IPS-15b (cell line): ENCODE measurements around the gene SV2C.
"Not testable (repeated sequence)": the region's sequence is repeated elsewhere in the genome, so short reads cannot be mapped to it uniquely, and the experiment has no call there.

Experiments
- H3K27me3 ChIP-seq: one replicate; pipeline ENCODE4 v1.6.1; 2013; ENCODE audit warnings: low read length; ENCODE audit not compliant: control insufficient read depth, insufficient read depth
- H3K36me3 ChIP-seq: one replicate; pipeline ENCODE4 v1.6.1; 2013; ENCODE audit warnings: low read length; ENCODE audit not compliant: control insufficient read depth, insufficient read depth
- H3K4me1 ChIP-seq: one replicate; pipeline ENCODE4 v1.6.1; 2013; ENCODE audit warnings: mild to moderate bottlenecking, low read length; ENCODE audit not compliant: control insufficient read depth, insufficient read depth
- H3K4me3 ChIP-seq: one replicate; pipeline ENCODE4 v1.5.1; 2013; ENCODE audit warnings: low read depth, low read length
- H3K9ac ChIP-seq: one replicate; pipeline ENCODE4 v1.6.1; 2013; ENCODE audit warnings: low read depth, mild to moderate bottlenecking, low read length
- H3K9me3 ChIP-seq: one replicate; pipeline ENCODE4 v1.6.1; 2013; ENCODE audit warnings: mild to moderate bottlenecking, low read length; ENCODE audit not compliant: control insufficient read depth, insufficient read depth

Gene SV2C

DNA sequence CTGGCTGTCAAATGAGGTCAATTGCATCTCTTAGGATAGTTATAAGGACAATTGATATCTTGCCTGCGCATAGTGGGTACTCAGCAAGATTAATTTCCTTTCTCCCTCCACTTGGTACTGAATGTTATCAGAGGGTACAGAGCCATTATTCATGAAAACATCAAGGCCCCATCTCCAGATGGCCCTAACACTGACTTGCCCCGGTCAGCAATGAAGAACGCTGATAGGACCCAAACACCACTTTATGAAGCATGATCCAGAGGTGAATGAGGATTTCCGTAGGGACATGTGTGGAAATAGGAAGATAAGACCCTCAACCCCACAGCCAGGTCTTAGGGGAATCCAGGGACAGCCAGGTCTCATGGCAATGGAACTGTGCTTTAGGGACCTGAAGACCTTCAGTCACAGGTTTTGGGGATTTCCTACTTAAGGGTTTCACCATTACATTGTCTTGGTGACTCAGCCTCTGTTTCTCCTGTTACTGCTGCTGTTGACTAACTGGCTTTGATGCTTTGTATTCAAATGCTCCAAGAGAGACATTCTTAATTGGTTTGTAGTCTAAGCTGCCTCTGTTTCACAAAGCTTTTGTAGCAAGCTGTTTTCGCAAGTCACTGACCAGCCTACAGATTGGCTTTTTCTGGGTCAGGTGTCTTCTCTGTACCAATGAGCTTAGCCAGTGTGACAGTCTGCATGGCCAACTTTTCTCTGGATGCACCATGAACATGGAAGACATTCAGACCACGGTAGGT lies 284.6 kb downstream of the SV2C start:
- Histone ChIP-seq H3K9me3 (no peaks in the 10 kb centered on the region), H3K27me3 (no peaks in the 10 kb centered on the region), H3K36me3 (no peaks in the 10 kb centered on the region), H3K4me3 (no peak overlapping the region), H3K9ac (no peak overlapping the region), H3K4me1 (peaks cover 8% of the 10 kb centered on the region)

DNA sequence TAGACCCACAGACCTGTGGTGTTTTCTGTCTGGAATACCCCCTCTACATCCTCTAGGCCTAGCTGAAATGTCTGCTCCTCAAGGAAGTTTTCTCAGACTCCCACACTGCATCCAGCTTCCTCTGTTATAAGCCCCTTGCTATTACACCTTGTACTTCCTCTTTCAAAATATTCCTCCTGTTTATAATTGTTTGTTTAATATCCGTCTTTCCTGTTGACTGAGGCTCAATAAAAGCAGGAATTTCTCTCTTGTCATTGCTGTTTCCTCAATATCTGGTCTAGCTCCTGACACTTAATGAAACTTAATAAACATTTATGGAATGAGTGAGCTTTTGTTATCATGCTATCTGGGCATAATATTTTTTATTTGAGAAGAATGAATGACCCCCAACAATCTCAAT lies 285.8 kb downstream of the SV2C start:
- no peaks in the 10 kb centered on the region for H3K36me3 ChIP-seq
- no peak overlapping the region for H3K4me3 ChIP-seq
- no peaks in the 10 kb centered on the region for H3K27me3 ChIP-seq
- no peaks in the 10 kb centered on the region for H3K9me3 ChIP-seq
- H3K4me1 ChIP-seq: peaks cover 8% of the 10 kb centered on the region
- H3K9ac ChIP-seq: no peak overlapping the region

DNA sequence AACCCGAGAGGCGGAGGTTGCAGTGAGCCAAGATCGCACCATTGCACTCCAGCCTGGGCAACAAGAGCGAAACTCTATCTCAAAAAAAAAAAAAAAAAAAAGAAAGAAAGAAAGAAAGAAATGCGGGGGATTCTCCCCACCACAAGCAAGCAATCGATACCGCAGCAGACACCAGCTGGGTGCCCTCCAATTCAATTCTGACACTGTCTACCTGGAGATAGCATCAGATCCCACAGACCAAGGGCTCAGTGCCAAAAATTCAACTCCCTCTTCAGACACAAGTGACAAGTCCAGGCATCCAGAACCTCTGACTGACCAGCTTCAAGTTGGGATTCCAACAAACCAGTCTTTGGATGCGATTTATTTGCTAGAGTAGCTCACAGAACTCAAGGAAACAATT lies 286.5 kb downstream of the SV2C start:
- H3K9ac ChIP-seq, H3K9me3 ChIP-seq, H3K4me1 ChIP-seq, H3K4me3 ChIP-seq, H3K36me3 ChIP-seq, H3K27me3 ChIP-seq: not testable (repeated sequence)

DNA sequence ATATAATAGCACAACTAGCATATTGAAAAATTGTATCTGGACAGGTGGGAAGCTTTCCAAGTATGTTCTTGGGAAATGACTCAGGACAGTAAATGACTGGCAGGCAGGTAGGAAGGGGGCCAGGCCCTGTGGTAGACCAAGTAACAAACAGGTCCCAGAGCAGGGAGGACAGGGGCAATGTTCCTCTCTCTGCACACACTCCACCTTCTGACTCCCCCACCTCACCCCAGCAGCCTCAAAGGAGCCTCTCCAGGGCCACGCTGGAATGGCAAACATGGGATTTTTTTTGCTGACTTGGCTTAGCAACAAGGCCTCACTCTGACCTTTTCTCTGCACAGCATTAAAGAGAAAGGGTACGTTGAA lies 288.8 kb downstream of the SV2C start:
- Histone ChIP-seq H3K27me3 (no peaks in the 10 kb centered on the region), H3K9ac (no peak overlapping the region), H3K4me1 (peaks cover 8% of the 10 kb centered on the region), H3K9me3 (no peaks in the 10 kb centered on the region), H3K36me3 (no peaks in the 10 kb centered on the region), H3K4me3 (no peak overlapping the region)

DNA sequence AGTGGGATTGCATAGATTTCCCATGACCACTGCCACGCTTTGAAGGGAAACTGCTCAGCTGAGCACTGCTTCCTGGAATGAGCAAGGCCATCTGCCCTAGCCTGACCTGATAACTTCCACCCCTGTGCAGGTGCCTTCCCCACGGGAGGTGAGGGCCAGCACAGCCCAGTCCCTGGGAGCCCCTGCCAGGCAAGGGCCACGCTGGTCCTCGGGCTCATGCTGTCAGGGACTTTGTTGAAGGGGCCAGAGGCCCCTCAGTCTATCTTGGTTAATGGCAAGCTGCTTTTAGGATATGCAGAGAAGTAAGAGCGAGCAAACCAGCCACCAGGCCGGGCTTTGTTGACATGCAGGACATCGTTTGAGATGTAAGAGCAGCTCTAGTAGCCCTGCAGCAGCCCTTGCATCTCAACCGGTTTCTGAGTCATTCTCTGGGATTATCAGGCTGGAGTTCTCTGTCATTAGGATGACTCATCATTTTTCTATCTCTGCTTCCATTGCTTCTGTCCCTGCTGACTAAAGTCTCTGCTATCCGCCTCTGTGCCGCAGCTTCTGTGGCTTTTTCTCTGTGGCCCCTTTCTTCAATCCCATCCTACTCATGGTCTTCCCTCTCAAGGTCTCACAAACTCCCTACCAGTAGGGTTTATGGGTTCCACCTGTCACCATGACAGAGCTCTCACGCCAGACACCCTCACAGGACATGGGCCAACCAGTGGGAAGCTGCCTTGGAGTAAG lies 289.3 kb downstream of the SV2C start:
- Histone ChIP-seq H3K9me3 (no peaks in the 10 kb centered on the region), H3K36me3 (no peaks in the 10 kb centered on the region), H3K9ac (no peak overlapping the region), H3K4me1 (peaks cover 8% of the 10 kb centered on the region), H3K27me3 (no peaks in the 10 kb centered on the region), H3K4me3 (no peak overlapping the region)

DNA sequence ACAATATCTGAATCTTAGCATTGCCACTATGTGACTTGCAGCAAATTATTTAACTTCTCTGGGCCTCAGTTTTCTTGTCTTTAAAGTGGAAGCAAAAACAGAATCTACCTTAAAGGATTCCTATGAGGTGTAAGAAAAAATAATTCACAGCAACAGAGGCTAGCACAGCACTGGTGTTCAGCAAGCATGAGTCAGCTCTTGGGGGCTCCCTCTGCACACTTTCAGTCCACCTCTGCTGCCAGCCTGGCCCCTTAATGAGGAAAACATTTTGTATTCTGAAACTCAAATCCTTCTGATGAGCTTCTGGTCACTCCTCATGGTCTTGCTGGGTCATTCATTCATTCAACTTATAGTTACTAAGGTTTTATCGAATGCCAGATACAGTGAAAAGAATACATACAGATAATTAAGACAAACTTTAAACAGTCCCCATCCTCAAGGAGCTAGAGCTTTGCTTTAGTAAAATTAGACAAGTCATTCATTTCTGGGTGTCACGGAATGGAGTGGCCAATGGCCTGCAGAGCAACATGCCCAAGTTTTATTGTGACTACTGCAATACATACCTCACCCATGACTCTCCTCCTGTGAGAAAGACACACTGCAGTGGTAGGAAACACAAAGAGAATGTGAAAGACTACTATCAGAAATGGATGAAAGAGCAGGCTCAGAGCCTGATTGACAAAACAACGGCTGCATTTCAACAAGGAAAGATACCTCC lies 293.1 kb downstream of the SV2C start:
- peaks cover 6% of the 10 kb centered on the region for H3K4me1 ChIP-seq
- H3K27me3 ChIP-seq: no peaks in the 10 kb centered on the region
- no peaks in the 10 kb centered on the region for H3K9me3 ChIP-seq
- no peak overlapping the region for H3K4me3 ChIP-seq
- H3K36me3 ChIP-seq: no peaks in the 10 kb centered on the region
- H3K9ac ChIP-seq: no peak overlapping the region

DNA sequence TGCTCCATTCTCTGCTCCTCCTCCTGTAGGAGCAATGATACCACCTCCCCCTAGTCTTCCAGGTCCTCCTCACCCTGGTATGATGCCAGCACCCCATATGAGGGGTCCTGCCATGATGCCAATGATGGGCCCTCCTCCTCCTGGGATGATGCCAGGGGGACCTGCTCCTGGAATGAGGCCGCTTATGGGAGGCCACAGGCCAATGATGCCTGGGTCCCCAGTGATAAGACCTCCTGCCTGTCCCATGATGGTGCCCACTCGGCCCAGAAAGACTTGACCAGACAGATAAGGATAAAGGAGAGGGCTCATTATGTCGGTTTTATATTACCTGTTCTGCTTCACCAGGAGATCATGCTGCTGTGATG lies 293.7 kb downstream of the SV2C start:
- Histone ChIP-seq H3K9me3 (no peaks in the 10 kb centered on the region), H3K27me3 (no peaks in the 10 kb centered on the region), H3K36me3 (no peaks in the 10 kb centered on the region), H3K9ac (no peak overlapping the region), H3K4me1 (peaks cover 6% of the 10 kb centered on the region), H3K4me3 (no peak overlapping the region)

DNA sequence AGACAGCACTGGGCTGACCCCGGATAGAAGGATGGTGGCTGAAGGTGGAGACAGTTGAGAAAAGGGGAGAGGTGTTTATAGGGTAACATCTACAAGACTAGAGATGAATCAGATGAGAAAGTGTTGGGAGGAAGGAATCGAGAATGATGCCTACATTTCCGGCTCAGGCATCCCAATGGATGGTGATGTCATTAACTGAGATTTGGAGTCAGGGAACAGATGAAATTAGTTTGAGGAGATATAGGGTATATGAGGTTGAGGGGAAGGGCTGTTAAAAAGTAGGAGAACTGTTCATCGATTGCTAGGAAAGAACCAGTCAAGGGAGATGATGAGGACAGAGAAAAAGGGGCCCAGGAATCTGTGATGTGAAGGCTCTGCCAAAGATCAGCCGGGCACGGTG lies 295.2 kb downstream of the SV2C start:
- Histone ChIP-seq H3K4me3 (no peak overlapping the region), H3K27me3 (no peaks in the 10 kb centered on the region), H3K4me1 (no peaks in the 10 kb centered on the region), H3K9ac (no peak overlapping the region), H3K36me3 (no peaks in the 10 kb centered on the region), H3K9me3 (no peaks in the 10 kb centered on the region)

DNA sequence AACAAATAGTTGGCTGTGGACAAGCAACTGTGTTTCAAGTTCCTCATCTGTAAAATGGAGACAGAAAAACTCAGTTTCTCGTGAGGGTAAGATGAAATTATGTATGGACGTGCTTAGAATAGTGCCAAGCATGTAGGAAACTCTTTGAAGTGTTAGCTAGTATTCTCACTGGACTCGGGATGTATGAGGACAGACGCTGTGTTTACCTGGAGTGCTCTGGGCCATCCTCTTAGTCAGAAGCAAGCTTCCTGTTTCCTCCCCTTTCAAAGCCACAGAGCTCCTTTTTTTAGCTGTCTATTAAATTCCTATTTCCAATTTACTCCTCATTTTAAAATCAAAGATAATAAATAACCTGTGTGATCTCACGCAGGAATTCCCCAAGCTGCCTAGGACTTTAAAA lies 296.1 kb downstream of the SV2C start:
- Histone ChIP-seq H3K9me3 (no peaks in the 10 kb centered on the region), H3K27me3 (no peaks in the 10 kb centered on the region), H3K4me3 (no peak overlapping the region), H3K4me1 (no peaks in the 10 kb centered on the region), H3K9ac (no peak overlapping the region), H3K36me3 (no peaks in the 10 kb centered on the region)

DNA sequence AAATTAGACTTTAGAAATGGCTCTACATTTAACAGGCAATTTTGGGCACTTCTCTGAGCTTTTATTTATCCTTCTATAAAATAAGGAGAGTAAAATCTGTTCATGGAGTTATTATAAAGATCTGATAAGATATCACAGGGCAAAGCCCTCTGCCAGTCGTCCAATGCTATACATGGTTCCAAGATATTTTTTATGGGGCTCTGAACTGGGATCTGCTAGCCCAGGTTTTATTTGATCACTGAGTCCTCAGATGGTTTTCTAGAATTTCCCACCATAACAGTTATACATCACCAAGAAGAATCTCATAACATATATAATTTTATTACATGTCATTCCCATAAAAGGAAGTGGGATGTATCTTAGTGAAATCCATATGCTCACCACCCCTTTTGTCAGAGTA lies 296.7 kb downstream of the SV2C start:
- no peaks in the 10 kb centered on the region for H3K4me1 ChIP-seq
- H3K27me3 ChIP-seq: no peaks in the 10 kb centered on the region
- H3K36me3 ChIP-seq: no peaks in the 10 kb centered on the region
- no peak overlapping the region for H3K9ac ChIP-seq
- H3K4me3 ChIP-seq: no peak overlapping the region
- H3K9me3 ChIP-seq: no peaks in the 10 kb centered on the region

DNA sequence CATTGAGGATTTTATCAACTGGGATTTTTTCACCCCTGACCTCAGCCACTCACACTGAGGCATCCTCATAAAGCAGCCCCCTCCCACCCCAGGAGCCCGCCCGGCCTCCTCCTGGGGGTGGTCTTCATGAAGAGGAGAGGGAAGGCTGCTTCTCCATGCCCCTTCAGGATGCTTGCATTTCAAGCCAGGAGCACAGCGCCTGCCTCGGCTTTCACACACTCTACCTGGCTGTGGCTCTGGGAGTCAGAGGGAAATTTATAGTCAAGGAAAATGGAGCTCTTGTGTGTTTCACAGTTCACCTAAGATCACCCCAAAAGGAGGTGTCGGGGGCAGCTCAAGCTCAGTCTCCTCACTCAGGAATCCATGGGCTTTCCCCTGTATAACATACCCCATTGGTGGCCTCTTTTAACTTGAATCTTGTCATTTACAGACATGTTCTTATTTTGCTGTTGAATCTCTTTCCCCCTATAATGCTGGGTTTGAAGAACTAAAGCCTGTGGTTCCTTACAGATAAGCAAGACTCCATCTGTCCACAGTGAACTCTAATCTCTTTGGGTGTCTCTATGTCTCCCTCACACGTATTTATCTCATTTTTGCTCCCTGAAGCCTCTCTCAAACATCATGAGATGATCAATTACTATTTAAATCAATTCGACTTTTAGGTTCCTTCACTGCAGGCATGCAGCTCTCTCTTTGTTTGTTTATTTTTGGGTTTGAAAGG lies 297.3 kb downstream of the SV2C start:
- no peak overlapping the region for H3K9ac ChIP-seq
- H3K36me3 ChIP-seq: no peaks in the 10 kb centered on the region
- H3K9me3 ChIP-seq: no peaks in the 10 kb centered on the region
- H3K4me3 ChIP-seq: no peak overlapping the region
- H3K27me3 ChIP-seq: no peaks in the 10 kb centered on the region
- no peaks in the 10 kb centered on the region for H3K4me1 ChIP-seq
